Measurements from ENCODE around the gene PKP4.

GRCh38 chr2:158677542-158677941 is 220.8 kb downstream of the PKP4 start:
- TF ChIP-seq CTCF (IDR thresholded peaks at IDR 0.05) (no peak), EZH2 (IDR thresholded peaks at IDR 0.05) (no peak)
